GM12873 (cell line): Measurements from ENCODE around the gene RPA1.

Experiments
- CTCF ChIP-seq: IDR thresholded peaks from 2 replicates; pipeline ENCODE4 v1.5.1; 2012; ENCODE audit warnings: low read depth, mild to moderate bottlenecking, moderate library complexity, low read length, control low read depth; ENCODE audit not compliant: insufficient read depth; ENCODE audit errors: missing control alignments

RPA1 gene

GRCh38 chr17:1916316-1916715 is 86.5 kb downstream of the RPA1 start:
- TF ChIP-seq CTCF, result no peak

- TF ChIP-seq CTCF, result no peak
Measured at GRCh38 chr17:1916963-1917715, 87.3 kb downstream of the RPA1 start.

GRCh38 chr17:1918346-1919162 is 88.7 kb downstream of the RPA1 start:
- TF ChIP-seq CTCF, result no peak

GRCh38 chr17:1919201-1919600 is 89.4 kb downstream of the RPA1 start:
- no peak for TF ChIP-seq CTCF

GRCh38 chr17:1920948-1921351 is 91.1 kb downstream of the RPA1 start:
- no peak for TF ChIP-seq CTCF

- TF ChIP-seq CTCF, result no peak
Measured at GRCh38 chr17:1928976-1929375, 99.2 kb downstream of the RPA1 start.

GRCh38 chr17:1930337-1930645 is 100.5 kb downstream of the RPA1 start:
- no peak for TF ChIP-seq CTCF
